HCT116 (cell line): ENCODE data around the gene MUSTN1.

Experiments used
- EZH2 ChIP-seq: fragments of 200-600 bp; sonication (generic); IDR thresholded peaks from 2 replicates; pipeline ENCODE4 v1.6.1; 2017; ENCODE audit warnings: antibody characterized with exemption, mixed run types
- EZH2phosphoT487 ChIP-seq: fragments of 200-600 bp; IDR thresholded peaks from 2 replicates; pipeline ENCODE4 v1.6.1; 2018; ENCODE audit warnings: antibody characterized with exemption, borderline replicate concordance
- FOSL1 ChIP-seq: IDR thresholded peaks from 2 replicates; pipeline ENCODE4 v1.6.1; 2012; ENCODE audit warnings: low read depth
- JUND ChIP-seq: IDR thresholded peaks from 2 replicates; pipeline ENCODE4 v1.6.1; 2012
- POLR2A ChIP-seq: IDR thresholded peaks from 2 replicates; pipeline ENCODE4 v1.7.0; 2011; ENCODE audit warnings: borderline replicate concordance; ENCODE audit not compliant: insufficient read depth, insufficient read length; ENCODE audit errors: extremely low read depth
- POLR2AphosphoS5 ChIP-seq: IDR thresholded peaks from 2 replicates; pipeline ENCODE4 v1.6.1; 2011; ENCODE audit warnings: mild to moderate bottlenecking, low read depth, low read length, moderate library complexity
- RAD21 ChIP-seq: IDR thresholded peaks from 2 replicates; pipeline ENCODE4 v1.6.1; 2012; ENCODE audit warnings: low read depth, mild to moderate bottlenecking
- YY1 ChIP-seq: IDR thresholded peaks from 2 replicates; pipeline ENCODE4 v1.6.1; 2011; ENCODE audit warnings: low read length, low read depth, moderate library complexity, mild to moderate bottlenecking; ENCODE audit not compliant: insufficient replicate concordance; ENCODE audit errors: extremely low read depth
- TF ChIP-seq, protein P1 (sequence below), 3 experiments: fragments of 200-600 bp in 1 of 3; sonication (generic) in 1 of 3; IDR thresholded peaks in 2 of 3; conservative IDR thresholded peaks in 1 of 3; 2 replicates each; pipeline ENCODE4 v1.5.1; 2012 to 2017; ENCODE audit warnings: low read depth in 2 of 3, low read length in 2 of 3, antibody characterized with exemption in 1 of 3, borderline replicate concordance in 1 of 3, control low read depth in 1 of 3, mild to moderate bottlenecking in 1 of 3, mixed read lengths in 1 of 3, mixed run types in 1 of 3, moderate library complexity in 1 of 3; ENCODE audit not compliant: insufficient read depth in 1 of 3
- TF ChIP-seq, protein P2 (sequence below): IDR thresholded peaks from 2 replicates; pipeline ENCODE4 v1.6.1; 2012
- TF ChIP-seq, protein P3 (sequence below): IDR thresholded peaks from 2 replicates; pipeline ENCODE4 v1.6.1; 2012
- TF ChIP-seq, protein P4 (sequence below): IDR thresholded peaks from 2 replicates; pipeline ENCODE4 v1.6.1; 2012; ENCODE audit warnings: low read depth

DNA sequence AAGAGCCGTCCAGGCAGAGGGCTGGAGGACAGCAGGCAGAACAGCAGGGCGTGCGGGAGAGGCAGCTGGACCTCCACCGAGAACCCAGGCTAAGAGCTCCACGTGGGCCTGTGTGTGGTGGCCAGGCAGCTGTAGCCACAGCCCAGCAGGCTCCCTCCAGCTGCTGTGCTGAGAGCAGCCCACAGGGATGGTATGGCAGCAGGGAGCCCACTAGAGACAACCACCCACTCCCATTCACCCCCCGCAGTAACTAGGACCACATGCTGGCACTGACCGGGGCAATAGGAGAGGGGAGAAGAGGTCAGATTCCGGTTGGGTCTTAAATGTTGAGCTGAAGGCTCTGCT lies 25.6 kb upstream of the MUSTN1 start:
- TF ChIP-seq, protein P1, sequence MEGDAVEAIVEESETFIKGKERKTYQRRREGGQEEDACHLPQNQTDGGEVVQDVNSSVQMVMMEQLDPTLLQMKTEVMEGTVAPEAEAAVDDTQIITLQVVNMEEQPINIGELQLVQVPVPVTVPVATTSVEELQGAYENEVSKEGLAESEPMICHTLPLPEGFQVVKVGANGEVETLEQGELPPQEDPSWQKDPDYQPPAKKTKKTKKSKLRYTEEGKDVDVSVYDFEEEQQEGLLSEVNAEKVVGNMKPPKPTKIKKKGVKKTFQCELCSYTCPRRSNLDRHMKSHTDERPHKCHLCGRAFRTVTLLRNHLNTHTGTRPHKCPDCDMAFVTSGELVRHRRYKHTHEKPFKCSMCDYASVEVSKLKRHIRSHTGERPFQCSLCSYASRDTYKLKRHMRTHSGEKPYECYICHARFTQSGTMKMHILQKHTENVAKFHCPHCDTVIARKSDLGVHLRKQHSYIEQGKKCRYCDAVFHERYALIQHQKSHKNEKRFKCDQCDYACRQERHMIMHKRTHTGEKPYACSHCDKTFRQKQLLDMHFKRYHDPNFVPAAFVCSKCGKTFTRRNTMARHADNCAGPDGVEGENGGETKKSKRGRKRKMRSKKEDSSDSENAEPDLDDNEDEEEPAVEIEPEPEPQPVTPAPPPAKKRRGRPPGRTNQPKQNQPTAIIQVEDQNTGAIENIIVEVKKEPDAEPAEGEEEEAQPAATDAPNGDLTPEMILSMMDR (IDR thresholded peaks at IDR 0.05 in 2 of 3, conservative IDR thresholded peaks at IDR 0.05 in 1 of 3; ENCODE audit: borderline replicate concordance in 1 of 3, insufficient read depth in 1 of 3, low read depth in 2 of 3, low read length in 2 of 3) = no peak
- TF ChIP-seq JUND (no peak), POLR2AphosphoS5 (no peak), YY1 (no peak), POLR2A (no peak), RAD21 (no peak), EZH2phosphoT487 (no peak), FOSL1 (no peak), EZH2 (no peak)
- TF ChIP-seq, protein P2, sequence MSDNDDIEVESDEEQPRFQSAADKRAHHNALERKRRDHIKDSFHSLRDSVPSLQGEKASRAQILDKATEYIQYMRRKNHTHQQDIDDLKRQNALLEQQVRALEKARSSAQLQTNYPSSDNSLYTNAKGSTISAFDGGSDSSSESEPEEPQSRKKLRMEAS = no peak
- TF ChIP-seq, protein P3, sequence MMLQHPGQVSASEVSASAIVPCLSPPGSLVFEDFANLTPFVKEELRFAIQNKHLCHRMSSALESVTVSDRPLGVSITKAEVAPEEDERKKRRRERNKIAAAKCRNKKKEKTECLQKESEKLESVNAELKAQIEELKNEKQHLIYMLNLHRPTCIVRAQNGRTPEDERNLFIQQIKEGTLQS = no peak
- TF ChIP-seq, protein P4, sequence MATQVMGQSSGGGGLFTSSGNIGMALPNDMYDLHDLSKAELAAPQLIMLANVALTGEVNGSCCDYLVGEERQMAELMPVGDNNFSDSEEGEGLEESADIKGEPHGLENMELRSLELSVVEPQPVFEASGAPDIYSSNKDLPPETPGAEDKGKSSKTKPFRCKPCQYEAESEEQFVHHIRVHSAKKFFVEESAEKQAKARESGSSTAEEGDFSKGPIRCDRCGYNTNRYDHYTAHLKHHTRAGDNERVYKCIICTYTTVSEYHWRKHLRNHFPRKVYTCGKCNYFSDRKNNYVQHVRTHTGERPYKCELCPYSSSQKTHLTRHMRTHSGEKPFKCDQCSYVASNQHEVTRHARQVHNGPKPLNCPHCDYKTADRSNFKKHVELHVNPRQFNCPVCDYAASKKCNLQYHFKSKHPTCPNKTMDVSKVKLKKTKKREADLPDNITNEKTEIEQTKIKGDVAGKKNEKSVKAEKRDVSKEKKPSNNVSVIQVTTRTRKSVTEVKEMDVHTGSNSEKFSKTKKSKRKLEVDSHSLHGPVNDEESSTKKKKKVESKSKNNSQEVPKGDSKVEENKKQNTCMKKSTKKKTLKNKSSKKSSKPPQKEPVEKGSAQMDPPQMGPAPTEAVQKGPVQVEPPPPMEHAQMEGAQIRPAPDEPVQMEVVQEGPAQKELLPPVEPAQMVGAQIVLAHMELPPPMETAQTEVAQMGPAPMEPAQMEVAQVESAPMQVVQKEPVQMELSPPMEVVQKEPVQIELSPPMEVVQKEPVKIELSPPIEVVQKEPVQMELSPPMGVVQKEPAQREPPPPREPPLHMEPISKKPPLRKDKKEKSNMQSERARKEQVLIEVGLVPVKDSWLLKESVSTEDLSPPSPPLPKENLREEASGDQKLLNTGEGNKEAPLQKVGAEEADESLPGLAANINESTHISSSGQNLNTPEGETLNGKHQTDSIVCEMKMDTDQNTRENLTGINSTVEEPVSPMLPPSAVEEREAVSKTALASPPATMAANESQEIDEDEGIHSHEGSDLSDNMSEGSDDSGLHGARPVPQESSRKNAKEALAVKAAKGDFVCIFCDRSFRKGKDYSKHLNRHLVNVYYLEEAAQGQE = no peak
